OCI-LY1 (cell line): ENCODE measurements around the gene INTS14.

Experiments used
- H2AFZ ChIP-seq: fragments of 200-600 bp; sonication (generic), shearing (Covaris generic); 2 replicates; pipeline ENCODE4 v1.6.0; 2014; ENCODE audit warnings: antibody characterized with exemption, mild to moderate bottlenecking, low read length
- H3F3A ChIP-seq: fragments of 200-600 bp; sonication (generic), shearing (Covaris generic); 2 replicates; pipeline ENCODE4 v1.6.0; 2014; ENCODE audit warnings: mild to moderate bottlenecking, antibody characterized with exemption, low read length, moderate library complexity; ENCODE audit not compliant: insufficient read depth
- H3K27ac ChIP-seq: fragments of 200-600 bp; sonication (generic); 2 replicates; pipeline ENCODE4 v1.5.1; 2014; ENCODE audit warnings: low read length, mixed run types, mild to moderate bottlenecking, low read depth; ENCODE audit not compliant: poor library complexity, severe bottlenecking
- H3K27me3 ChIP-seq: fragments of 200-600 bp; sonication (generic); 2 replicates; pipeline ENCODE4 v1.6.0; 2014; ENCODE audit warnings: antibody characterized with exemption, mild to moderate bottlenecking, low read length, moderate library complexity; ENCODE audit not compliant: insufficient read depth
- H3K36me3 ChIP-seq: fragments of 200-600 bp; sonication (generic); 2 replicates; pipeline ENCODE4 v1.6.1; 2014; ENCODE audit warnings: mild to moderate bottlenecking, antibody characterized with exemption, low read length, moderate library complexity, mixed read lengths; ENCODE audit not compliant: insufficient read depth
- H3K4me1 ChIP-seq: fragments of 200-600 bp; sonication (generic); 2 replicates; pipeline ENCODE4 v1.5.1; 2014; ENCODE audit warnings: mild to moderate bottlenecking, low read length, moderate library complexity; ENCODE audit not compliant: insufficient read depth, severe bottlenecking
- H3K4me2 ChIP-seq: fragments of 200-600 bp; sonication (generic), shearing (Covaris generic); 2 replicates; pipeline ENCODE4 v1.6.1; 2014; ENCODE audit warnings: low read length
- H3K4me3 ChIP-seq: fragments of 200-600 bp; sonication (generic); 2 replicates; pipeline ENCODE4 v1.5.1; 2014; ENCODE audit warnings: low read length, low read depth, mild to moderate bottlenecking, mixed read lengths; ENCODE audit not compliant: poor library complexity, severe bottlenecking
- H3K79me2 ChIP-seq: fragments of 200-600 bp; shearing (Covaris generic); 2 replicates; pipeline ENCODE4 v1.6.1; 2016; ENCODE audit warnings: mixed run types, low read length, mixed read lengths; ENCODE audit not compliant: insufficient read depth
- H3K9ac ChIP-seq: fragments of 200-600 bp; sonication (generic), shearing (Covaris generic); 2 replicates; pipeline ENCODE4 v1.6.1; 2014; ENCODE audit warnings: mild to moderate bottlenecking, low read length, mixed read lengths
- H3K9me2 ChIP-seq: fragments of 200-600 bp; sonication (generic), shearing (Covaris generic); 2 replicates; pipeline ENCODE4 v1.6.1; 2014; ENCODE audit warnings: low read depth, mild to moderate bottlenecking, low read length, mixed read lengths
- H3K9me3 ChIP-seq: fragments of 200-600 bp; shearing (Covaris generic); 2 replicates; pipeline ENCODE4 v1.6.1; 2014; ENCODE audit warnings: low read length, mixed read lengths
- H4K20me1 ChIP-seq: fragments of 200-600 bp; sonication (generic), shearing (Covaris generic); 2 replicates; pipeline ENCODE4 v1.6.0; 2016; ENCODE audit warnings: mild to moderate bottlenecking, low read length; ENCODE audit not compliant: insufficient read depth
- CTCF ChIP-seq: fragments of 200-600 bp; sonication (generic), shearing (Covaris generic); IDR thresholded peaks from 2 replicates; pipeline ENCODE4 v1.5.1; 2017; ENCODE audit warnings: mild to moderate bottlenecking, antibody characterized with exemption, low read length, moderate library complexity, mixed read lengths
- EZH2 ChIP-seq: fragments of 200-600 bp; sonication (generic), shearing (Covaris generic); IDR thresholded peaks from 2 replicates; pipeline ENCODE4 v1.8.0; 2017; ENCODE audit warnings: borderline replicate concordance, mixed run types, mild to moderate bottlenecking, antibody characterized with exemption, low read length, moderate library complexity, mixed read lengths

The INTS14 gene

GRCh38 chr15:65655026-65655425, 44.1 kb upstream of the INTS14 start:
- H2AFZ ChIP-seq = no peak overlapping the region
- H3K4me2 ChIP-seq = no peak overlapping the region
- H3K27me3 ChIP-seq = no peaks in the 10 kb centered on the region
- H4K20me1 ChIP-seq = no peaks in the 10 kb centered on the region
- no peaks in the 10 kb centered on the region for H3K4me1 ChIP-seq
- H3K9ac ChIP-seq = no peak overlapping the region
- H3K36me3 ChIP-seq = peaks cover 58% of the 10 kb centered on the region; the same call in 1 of the 2 replicates
- TF ChIP-seq EZH2 (no peak), CTCF (no peak)
- no peak overlapping the region for H3K27ac ChIP-seq
- no peaks in the 10 kb centered on the region for H3F3A ChIP-seq
- H3K9me2 ChIP-seq = no peaks in the 10 kb centered on the region
- H3K4me3 ChIP-seq = no peak overlapping the region
- H3K9me3 ChIP-seq = no peaks in the 10 kb centered on the region
- H3K79me2 ChIP-seq = no peaks in the 10 kb centered on the region

- Histone ChIP-seq H3K27me3 (no peaks in the 10 kb centered on the region), H3K79me2 (no peaks in the 10 kb centered on the region), H3K9ac (no peak overlapping the region), H2AFZ (no peak overlapping the region), H3K9me3 (no peaks in the 10 kb centered on the region), H3F3A (no peaks in the 10 kb centered on the region), H3K36me3 (peaks cover 49% of the 10 kb centered on the region; the same call in 1 of the 2 replicates), H3K27ac (no peak overlapping the region), H4K20me1 (no peaks in the 10 kb centered on the region), H3K4me3 (no peak overlapping the region), H3K4me2 (no peak overlapping the region), H3K9me2 (no peaks in the 10 kb centered on the region), H3K4me1 (no peaks in the 10 kb centered on the region)
- no peak for TF ChIP-seq EZH2
- no peak for TF ChIP-seq CTCF
These were observed 43.0 kb upstream of the INTS14 start for GRCh38 chr15:65653801-65654521.

GRCh38 chr15:65653341-65653740, 42.4 kb upstream of the INTS14 start:
- Histone ChIP-seq H3K4me2 (no peak overlapping the region), H3K36me3 (peaks cover 42% of the 10 kb centered on the region; the same call in 1 of the 2 replicates), H3K27me3 (no peaks in the 10 kb centered on the region), H3K79me2 (no peaks in the 10 kb centered on the region), H3F3A (no peaks in the 10 kb centered on the region), H3K9me2 (no peaks in the 10 kb centered on the region), H3K4me3 (no peak overlapping the region), H2AFZ (no peak overlapping the region), H4K20me1 (no peaks in the 10 kb centered on the region), H3K27ac (no peak overlapping the region), H3K4me1 (no peaks in the 10 kb centered on the region), H3K9ac (no peak overlapping the region), H3K9me3 (no peaks in the 10 kb centered on the region)
- TF ChIP-seq EZH2 (no peak), CTCF (no peak)
